CD4-positive, CD25-positive, alpha-beta regulatory T cell (primary cell): ENCODE results near the gene ZNF428. TPM values are rescaled to one million over a fixed set of nuclear protein-coding genes. Genes with fewer than 3 reads are reported as not detected.
"Not testable (repeated sequence)": the region's sequence is repeated elsewhere in the genome, so short reads cannot be mapped to it uniquely, and the experiment has no call there.

ENCODE experiments used
- ATAC-seq, 2 donors: fragments of 150-1000 bp; cut with Tn5 transposase; one replicate each; pipeline ENCODE4 v1.10.0; 2021; ENCODE audit warnings: low read depth in 2 of 2, moderate number of reproducible peaks in 2 of 2, moderate library complexity in 1 of 2
- DNase-seq, 3 donors: peaks; one replicate each; pipeline versions ENCODE4 v3.0.0 to v3.0.0-alpha.2; 2012 to 2022; ENCODE audit warnings: mixed read lengths in 1 of 3
- H3K27ac ChIP-seq: one replicate; pipeline ENCODE4 v1.7.0; 2013; ENCODE audit warnings: mild to moderate bottlenecking, low read length; ENCODE audit not compliant: insufficient read depth, poor library complexity, severe bottlenecking
- H3K27me3 ChIP-seq: one replicate; pipeline ENCODE4 v1.7.0; 2013; ENCODE audit warnings: low read length; ENCODE audit not compliant: control insufficient read depth, insufficient read depth
- H3K36me3 ChIP-seq: one replicate; pipeline ENCODE4 v1.7.0; 2013; ENCODE audit warnings: mild to moderate bottlenecking, low read length, moderate library complexity; ENCODE audit not compliant: control insufficient read depth, insufficient read depth
- H3K4me1 ChIP-seq: 2 replicates; pipeline ENCODE4 v1.7.0; 2013; ENCODE audit warnings: mild to moderate bottlenecking, low read length; ENCODE audit not compliant: insufficient read depth, control insufficient read depth, poor library complexity, severe bottlenecking
- H3K4me3 ChIP-seq: one replicate; pipeline ENCODE4 v1.7.0; 2013; ENCODE audit warnings: low read depth, mild to moderate bottlenecking, low read length, moderate library complexity
- H3K9me3 ChIP-seq, 2 experiments: 1 replicate in 1 of 2; 2 replicates in 1 of 2; pipeline ENCODE4 v1.7.0; 2013; ENCODE audit warnings: low read length in 2 of 2, mild to moderate bottlenecking in 1 of 2, moderate library complexity in 1 of 2; ENCODE audit not compliant: control insufficient read depth in 2 of 2
- H3K27ac Mint-ChIP-seq, 3 donors: one replicate each; pipeline ENCODE4 v1.8.0; 2020 to 2022; ENCODE audit warnings: mild to moderate bottlenecking in 3 of 3, mixed read lengths in 3 of 3, moderate library complexity in 2 of 3
- H3K27me3 Mint-ChIP-seq: one replicate; pipeline ENCODE4 v1.8.0; 2022; ENCODE audit warnings: mild to moderate bottlenecking, mixed read lengths
- H3K36me3 Mint-ChIP-seq: one replicate; pipeline ENCODE4 v1.8.0; 2020; ENCODE audit warnings: mixed read lengths
- H3K4me1 Mint-ChIP-seq, 4 donors: one replicate each; pipeline ENCODE4 v1.8.0; 2020 to 2022; ENCODE audit warnings: mixed read lengths in 4 of 4, mild to moderate bottlenecking in 1 of 4
- H3K4me3 Mint-ChIP-seq, 4 donors: one replicate each; pipeline ENCODE4 v1.8.0; 2020 to 2022; ENCODE audit warnings: mild to moderate bottlenecking in 4 of 4, mixed read lengths in 4 of 4, moderate library complexity in 3 of 4
- H3K9me3 Mint-ChIP-seq, 7 donors: one replicate each; pipeline ENCODE4 v1.8.0; 2020 to 2022; ENCODE audit warnings: mixed read lengths in 7 of 7, mild to moderate bottlenecking in 3 of 7, moderate library complexity in 2 of 7
- polyA plus RNA-seq, 4 donors: library from polyadenylated mRNA; unstranded; fragments of 300-500 nt; fragmentation: Illumina TruSeq; gene quantifications; one replicate each; pipeline ENCODE4 v1.2.3, GENCODE V29; 2021
- total RNA-seq: library from RNA; stranded (reverse); gene quantifications from one replicate; pipeline ENCODE4 v1.2.3, GENCODE V29; 2022

Gene ZNF428
- total and polyA plus RNA-seq, 5 donors from 2014 or later: 12.6 to 26.6 (median 14.4) TPM

DNA sequence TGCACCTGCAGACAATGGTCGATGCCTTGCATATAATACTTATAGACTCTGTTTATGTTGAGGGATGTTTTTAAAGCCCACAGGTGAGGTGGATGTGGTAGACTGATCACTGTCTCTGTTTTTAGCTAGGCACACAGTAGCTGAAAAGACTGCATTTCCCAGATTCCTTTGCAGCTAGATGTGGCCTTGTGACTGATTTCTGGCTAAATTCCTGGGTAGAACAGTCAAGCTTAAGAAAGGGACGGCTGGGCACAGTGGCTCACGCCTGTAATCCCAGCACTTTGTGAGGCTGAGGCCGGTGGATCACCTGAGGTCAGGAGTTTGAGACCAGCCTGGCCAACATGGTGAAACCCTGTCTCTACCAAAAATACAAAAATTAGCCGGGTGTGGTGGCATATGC is 19.1 kb downstream of the ZNF428 start:
- not testable (repeated sequence) for ATAC-seq, DNase-seq, H3K36me3 Mint-ChIP-seq, H3K27me3 Mint-ChIP-seq, H3K4me3 ChIP-seq, H3K9me3 ChIP-seq, H3K9me3 Mint-ChIP-seq, H3K27me3 ChIP-seq, H3K27ac ChIP-seq
- Mint-ChIP-seq H3K27ac (peak overlapping the region in 1 of 3 donors; percentile 32), H3K4me1 (peaks cover 7 to 47% (median 28%) of the 10 kb centered on the region in 4 donors), H3K4me3 (peak overlapping the region in 1 of 4 donors; percentile 75)
- Histone ChIP-seq H3K36me3 (peaks cover 29% of the 10 kb centered on the region), H3K4me1 (peaks cover 25% of the 10 kb centered on the region)

GRCh38 chr19:43599635-43600295 is 19.7 kb downstream of the ZNF428 start:
- Histone ChIP-seq H3K27ac (no peak overlapping the region), H3K36me3 (peaks cover 29% of the 10 kb centered on the region), H3K4me3 (no peak overlapping the region), H3K4me1 (peaks cover 30% of the 10 kb centered on the region), H3K27me3 (no peaks in the 10 kb centered on the region), H3K9me3 (no peaks in the 10 kb centered on the region)
- ATAC-seq (no peak), DNase-seq (no peak)
- Mint-ChIP-seq H3K4me3 (peak overlapping the region in 2 of 4 donors; percentile 32 to 75), H3K9me3 (no peaks in the 10 kb centered on the region), H3K27ac (peak overlapping the region in 2 of 3 donors; percentile 32 to 38), H3K36me3 (peaks cover 10% of the 10 kb centered on the region), H3K4me1 (peaks cover 7 to 49% (median 29%) of the 10 kb centered on the region in 4 donors), H3K27me3 (peaks cover 6% of the 10 kb centered on the region)

DNA sequence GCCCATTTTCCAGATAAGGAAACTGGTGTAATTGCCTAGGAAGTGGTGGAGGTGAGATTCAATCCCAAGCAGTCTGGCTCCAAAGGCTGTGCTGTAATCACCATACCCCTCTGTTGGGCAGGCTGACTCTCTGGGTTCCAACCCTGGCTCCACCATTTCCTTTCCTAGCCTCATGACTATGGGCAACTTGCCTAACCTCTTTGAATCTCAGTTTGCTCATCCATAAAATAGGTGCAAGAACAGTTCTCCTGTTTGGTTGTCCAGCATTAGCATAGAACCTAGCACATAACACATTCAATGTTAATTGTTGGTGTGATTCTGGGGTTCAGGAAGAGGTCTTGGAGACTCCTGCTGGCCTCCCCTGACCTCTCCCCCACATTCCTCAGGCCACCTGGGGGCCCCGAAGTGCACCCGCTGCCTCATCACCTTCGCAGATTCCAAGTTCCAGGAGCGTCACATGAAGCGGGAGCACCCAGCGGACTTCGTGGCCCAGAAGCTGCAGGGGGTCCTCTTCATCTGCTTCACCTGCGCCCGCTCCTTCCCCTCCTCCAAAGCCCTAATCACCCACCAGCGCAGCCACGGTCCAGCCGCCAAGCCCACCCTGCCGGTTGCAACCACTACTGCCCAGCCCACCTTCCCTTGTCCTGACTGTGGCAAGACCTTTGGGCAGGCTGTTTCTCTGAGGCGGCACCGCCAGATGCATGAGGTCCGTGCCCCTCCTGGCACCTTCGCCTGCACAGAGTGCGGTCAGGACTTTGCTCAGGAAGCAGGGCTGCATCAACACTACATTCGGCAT is 20.8 kb downstream of the ZNF428 start:
- DNase-seq (no peak), ATAC-seq (no peak)
- H3K36me3 ChIP-seq: peaks cover 29% of the 10 kb centered on the region
- H3K4me3 ChIP-seq: no peak overlapping the region
- peaks cover 7 to 56% (median 31%) of the 10 kb centered on the region in 4 donors for H3K4me1 Mint-ChIP-seq
- H3K27me3 ChIP-seq: no peaks in the 10 kb centered on the region
- H3K9me3 Mint-ChIP-seq: no peaks in the 10 kb centered on the region
- H3K4me1 ChIP-seq: peaks cover 41% of the 10 kb centered on the region
- peak overlapping the region; percentile 51 to 97 (median 94) for H3K4me3 Mint-ChIP-seq
- H3K27ac Mint-ChIP-seq: peak overlapping the region in 2 of 3 donors; percentile 99 to 100
- peaks cover 6% of the 10 kb centered on the region for H3K27me3 Mint-ChIP-seq
- no peak overlapping the region for H3K27ac ChIP-seq
- H3K36me3 Mint-ChIP-seq: peaks cover 10% of the 10 kb centered on the region
- H3K9me3 ChIP-seq: no peaks in the 10 kb centered on the region

- Histone ChIP-seq H3K9me3 (no peaks in the 10 kb centered on the region), H3K36me3 (peaks cover 30% of the 10 kb centered on the region), H3K27me3 (no peaks in the 10 kb centered on the region), H3K4me1 (peaks cover 43% of the 10 kb centered on the region), H3K4me3 (peak overlapping the region; percentile 91), H3K27ac (peak overlapping the region; percentile 98)
- peak overlapping the region; percentile 94 to 97 (median 96) for H3K4me3 Mint-ChIP-seq
- ATAC-seq (no peak), DNase-seq (no peak)
- peaks cover 6% of the 10 kb centered on the region for H3K27me3 Mint-ChIP-seq
- peaks cover 7 to 60% (median 34%) of the 10 kb centered on the region in 4 donors for H3K4me1 Mint-ChIP-seq
- H3K27ac Mint-ChIP-seq: peak overlapping the region; percentile 84 to 100 (median 99)
- peaks cover 14% of the 10 kb centered on the region for H3K36me3 Mint-ChIP-seq
- no peaks in the 10 kb centered on the region for H3K9me3 Mint-ChIP-seq
Observed at GRCh38 chr19:43597876-43598275, 21.6 kb downstream of the ZNF428 start.

GRCh38 chr19:43596842-43597461 is 22.5 kb downstream of the ZNF428 start:
- peak overlapping the region; percentile 94 to 97 (median 96) for H3K4me3 Mint-ChIP-seq
- peaks cover 14% of the 10 kb centered on the region for H3K36me3 Mint-ChIP-seq
- Histone ChIP-seq H3K4me1 (peaks cover 43% of the 10 kb centered on the region), H3K27ac (peak overlapping the region; percentile 98), H3K9me3 (no peaks in the 10 kb centered on the region), H3K36me3 (peaks cover 31% of the 10 kb centered on the region), H3K4me3 (peak overlapping the region; percentile 91), H3K27me3 (no peaks in the 10 kb centered on the region)
- ATAC-seq (no peak), DNase-seq (no peak)
- peak overlapping the region; percentile 99 to 100 (median 100) for H3K27ac Mint-ChIP-seq
- H3K9me3 Mint-ChIP-seq: peaks cover 0 to 1% (median 0%) of the 10 kb centered on the region in 7 donors
- H3K27me3 Mint-ChIP-seq: peaks cover 6% of the 10 kb centered on the region
- H3K4me1 Mint-ChIP-seq: peaks cover 7 to 63% (median 34%) of the 10 kb centered on the region in 4 donors

- peaks cover 25% of the 10 kb centered on the region for H3K36me3 ChIP-seq
- Mint-ChIP-seq H3K4me1 (peaks cover 7 to 59% (median 34%) of the 10 kb centered on the region in 4 donors), H3K27me3 (peaks cover 6% of the 10 kb centered on the region), H3K27ac (peak within 1 kb of the TSS; percentile 99 to 100 (median 100)), H3K36me3 (peaks cover 14% of the 10 kb centered on the region), H3K4me3 (peak within 1 kb of the TSS; percentile 94 to 97 (median 96)), H3K9me3 (peaks cover 0 to 1% (median 0%) of the 10 kb centered on the region in 7 donors)
- DNase-seq (peak; percentile 99 to 100 (median 99)), ATAC-seq (peak; percentile 75 to 77)
- H3K4me3 ChIP-seq: peak within 1 kb of the TSS; percentile 91
- H3K27me3 ChIP-seq: no peaks in the 10 kb centered on the region
- no peaks in the 10 kb centered on the region for H3K9me3 ChIP-seq
- peak within 1 kb of the TSS; percentile 98 for H3K27ac ChIP-seq
- H3K4me1 ChIP-seq: peaks cover 43% of the 10 kb centered on the region
Observed at GRCh38 chr19:43595999-43596841, 23.2 kb downstream of the ZNF428 start, which contains the start of the genes IRGQ and ZNF576. Gene IRGQ (minus strand): TSS chr19:43596134. CDS start chr19:43595338, 796 bp downstream. Gene ZNF576 (plus strand): TSS chr19:43596595. CDS start chr19:43597109, 514 bp downstream.
